ENCODE results near the gene ANXA2R. TPM values are rescaled to one million over a fixed set of nuclear protein-coding genes. Genes with fewer than 3 reads are reported as not detected.
A peak's percentile ranks its signal among the peaks of the same experiment; 100 is the strongest.

ANXA2R gene
- polyA plus RNA-seq, 1 donor from 2014 or later: 42.9 TPM

DNA sequence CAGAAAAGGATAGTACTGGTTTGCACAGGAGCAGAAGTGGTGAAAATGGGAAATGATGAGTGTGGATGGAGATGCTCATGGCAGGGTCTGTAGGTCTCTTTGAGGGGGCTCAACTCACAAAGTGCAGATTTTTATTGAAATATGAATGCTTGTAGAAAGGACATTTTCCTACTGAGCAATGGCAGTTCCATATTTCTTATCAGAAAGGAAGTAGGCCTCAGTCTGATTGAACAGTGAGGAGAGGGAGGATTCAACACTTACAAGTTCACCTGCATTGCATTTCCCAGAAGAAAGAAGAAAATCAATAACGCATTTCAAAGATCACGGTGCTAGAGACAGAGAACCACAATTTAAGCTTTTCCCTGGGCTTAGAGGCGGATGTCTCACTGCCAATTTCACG, 49.2 kb downstream of the ANXA2R start:
- H3K9me3 Mint-ChIP-seq: peaks cover 0 to 4% (median 0%) of the 10 kb centered on the region in 3 donors
- H3K36me3 Mint-ChIP-seq: peaks cover 3% of the 10 kb centered on the region

More for the DNA sequence above, 49.2 kb downstream of the ANXA2R start:
- no peaks in the 10 kb centered on the region for H3K27me3 Mint-ChIP-seq
- H3K27ac Mint-ChIP-seq: peak overlapping the region; percentile 100
- peak overlapping the region; percentile 98 to 100 (median 100) for H3K4me3 Mint-ChIP-seq
- peaks cover 25 to 38% (median 31%) of the 10 kb centered on the region in 3 donors for H3K4me1 Mint-ChIP-seq

Other genes with a start within 250 kb of the ANXA2R start
- gene SELENOP, start 228.4 kb downstream of the ANXA2R start, polyA plus RNA-seq: not detected
- gene ZNF131, start 80.6 kb upstream of the ANXA2R start, polyA plus RNA-seq: 44.1 TPM
- gene NIM1K, start 151.9 kb upstream of the ANXA2R start, polyA plus RNA-seq: not detected